Liver (tissue), 3 donors: ENCODE data around the gene LRRC4B.

ENCODE experiments used
- ATF3 ChIP-seq: IDR thresholded peaks from 2 replicates; pipeline ENCODE4 v1.6.1; 2016; ENCODE audit warnings: antibody characterized with exemption
- CTCF ChIP-seq: fragments of 150-350 bp; IDR thresholded peaks from 2 replicates; pipeline ENCODE4 v1.5.1; 2017; ENCODE audit warnings: improper control_type of control experiment, low read depth, low read length; ENCODE audit not compliant: missing input control
- EGR1 ChIP-seq, 2 donors: IDR thresholded peaks; 2 replicates each; pipeline ENCODE4 v1.6.1; 2016 to 2018; ENCODE audit warnings: antibody characterized with exemption in 2 of 2, low read depth in 2 of 2
- FOXA1 ChIP-seq: IDR thresholded peaks from 2 replicates; pipeline ENCODE4 v1.6.1; 2016; ENCODE audit warnings: antibody characterized with exemption
- JUND ChIP-seq, 2 donors: IDR thresholded peaks; 2 replicates each; pipeline ENCODE4 v1.6.1; 2016; ENCODE audit warnings: antibody characterized with exemption in 2 of 2
- MAX ChIP-seq: IDR thresholded peaks from 2 replicates; pipeline ENCODE4 v1.6.1; 2016; ENCODE audit warnings: antibody characterized with exemption
- NR2F2 ChIP-seq: IDR thresholded peaks from 2 replicates; pipeline ENCODE4 v1.6.1; 2016; ENCODE audit warnings: antibody characterized with exemption
- RAD21 ChIP-seq, 2 donors: IDR thresholded peaks; 2 replicates each; pipeline ENCODE4 v1.6.1; 2016; ENCODE audit warnings: antibody characterized with exemption in 2 of 2, mild to moderate bottlenecking in 2 of 2
- REST ChIP-seq: IDR thresholded peaks from 2 replicates; pipeline ENCODE4 v1.6.1; 2016; ENCODE audit warnings: antibody characterized with exemption, mild to moderate bottlenecking
- RXRA ChIP-seq, 2 donors: IDR thresholded peaks; 2 replicates each; pipeline ENCODE4 v1.6.1; 2017 to 2018; ENCODE audit warnings: antibody characterized with exemption in 2 of 2, mild to moderate bottlenecking in 1 of 2
- SP1 ChIP-seq: IDR thresholded peaks from 2 replicates; pipeline ENCODE4 v1.6.1; 2018; ENCODE audit warnings: antibody characterized with exemption, mild to moderate bottlenecking
- YY1 ChIP-seq: IDR thresholded peaks from 2 replicates; pipeline ENCODE4 v1.6.1; 2016; ENCODE audit warnings: antibody characterized with exemption, mild to moderate bottlenecking
- donor health status: healthy.
- donor health status: healthy.

- TF ChIP-seq CTCF (no peak), EGR1 (IDR thresholded peaks at IDR 0.05; ENCODE audit: low read depth in 2 of 2) (no peak), FOXA1 (no peak), MAX (no peak), RAD21 (IDR thresholded peaks at IDR 0.05) (no peak), ATF3 (no peak), NR2F2 (no peak), RXRA (IDR thresholded peaks at IDR 0.05) (no peak), JUND (IDR thresholded peaks at IDR 0.05) (no peak), REST (no peak), YY1 (no peak), SP1 (no peak)
Observed at GRCh38 chr19:50558449-50558848, 9.8 kb downstream of the LRRC4B start.
